K562 treated with DMSO at 1 percent for 48 hours (cell line): ENCODE results near the gene CASD1. TPM values are rescaled to one million over a fixed set of nuclear protein-coding genes. Genes with fewer than 3 reads are reported as not detected.

Source experiments
- total RNA-seq: library from RNA; unstranded; fragments of 300-600 nt; gene quantifications from 2 replicates; pipeline ENCODE4 v1.2.3, GENCODE V29; 2022; ENCODE audit warnings: low replicate concordance; ENCODE audit errors: extremely low read depth

The CASD1 gene
- not detected in 2 replicates for total RNA-seq

GRCh38 chr7:94509264-94509886 lies at the start of gene CASD1:
TSS of gene CASD1 (plus strand) at chr7:94509809. CDS start at chr7:94510085, 276 bp downstream.

Other genes with a start within 250 kb of the CASD1 start
- gene COL1A2, start 114.9 kb upstream of the CASD1 start, total RNA-seq = not detected in 2 replicates
- not detected in 2 replicates for gene SGCE, start 146.3 kb downstream of the CASD1 start, total RNA-seq